B cell (primary cell): ENCODE data around the gene NEUROD1. TPM values are rescaled to one million over a fixed set of nuclear protein-coding genes. Genes with fewer than 3 reads are reported as not detected.

ENCODE experiments used
- ATAC-seq: fragments of 200-7000 bp; cut with Tn5 transposase; one replicate; pipeline ENCODE4 v1.10.0; 2021; ENCODE audit warnings: low read depth, mild to moderate bottlenecking, moderate number of reproducible peaks, moderate library complexity
- CTCF ChIA-PET: fragments of 350-600 bp; sonication (Branson Sonifier 250); formaldehyde crosslinking; loops from one replicate; lab custom pipeline; 2021; ENCODE audit warnings: antibody characterized with exemption, inconsistent platforms; lab: Charles Lee
- POLR2A ChIA-PET: fragments of 350-600 bp; sonication (Branson Sonifier 250); formaldehyde crosslinking; loops from one replicate; lab custom pipeline; 2021; ENCODE audit warnings: antibody characterized with exemption; lab: Charles Lee
- DNase-seq: peaks from one replicate; pipeline ENCODE4 v3.0.0; 2013
- H2AFZ ChIP-seq: 2 replicates; pipeline ENCODE4 v1.6.1; 2012; ENCODE audit warnings: mild to moderate bottlenecking, low read depth, low read length; ENCODE audit not compliant: insufficient read depth, poor library complexity, severe bottlenecking
- H3K27ac ChIP-seq, 2 donors: 1 replicate in 1 of 2; 2 replicates in 1 of 2; pipeline ENCODE4 v1.5.1; 2012 to 2013; ENCODE audit warnings: low read length in 2 of 2, mild to moderate bottlenecking in 2 of 2, moderate library complexity in 1 of 2
- H3K27me3 ChIP-seq, 4 experiments: fragments of 200-600 bp in 1 of 4; sonication (generic) in 1 of 4; replicated peaks in 1 of 4; 1 replicate in 2 of 4; 2 replicates in 2 of 4; pipeline versions ENCODE4 v1.6.1 to v1.7.0; 2013 to 2016; ENCODE audit warnings: low read length in 3 of 4, mild to moderate bottlenecking in 2 of 4, mixed read lengths in 1 of 4, moderate library complexity in 1 of 4; ENCODE audit not compliant: insufficient read depth in 4 of 4, control insufficient read depth in 3 of 4; ENCODE audit errors: control extremely low read depth in 1 of 4
- H3K36me3 ChIP-seq, 2 experiments: replicated peaks in 1 of 2; 1 replicate in 1 of 2; 2 replicates in 1 of 2; pipeline versions ENCODE4 v1.6.1 to v1.7.1; 2013; ENCODE audit warnings: low read length in 1 of 2; ENCODE audit not compliant: insufficient read depth in 2 of 2, control insufficient read depth in 1 of 2; ENCODE audit errors: control extremely low read depth in 1 of 2, extremely low read depth in 1 of 2
- H3K4me1 ChIP-seq, 2 donors: fragments of 200-600 bp in 1 of 2; sonication (generic) in 1 of 2; 1 replicate in 1 of 2; 2 replicates in 1 of 2; pipeline versions ENCODE4 v1.5.1 to v1.6.1; 2013 to 2017; ENCODE audit warnings: low read length in 2 of 2; ENCODE audit not compliant: control insufficient read depth in 2 of 2, insufficient read depth in 2 of 2
- H3K4me2 ChIP-seq: replicated peaks from 2 replicates; pipeline ENCODE3; 2012; ENCODE audit warnings: mild to moderate bottlenecking, low read depth, low read length; ENCODE audit not compliant: poor library complexity, severe bottlenecking
- H3K4me3 ChIP-seq, 5 experiments: fragments of 200-600 bp in 1 of 5; sonication (generic) in 1 of 5; 1 replicate in 3 of 5; 2 replicates in 2 of 5; pipeline versions ENCODE4 v1.5.1 to v1.7.0; 2011 to 2016; ENCODE audit warnings: low read length in 4 of 5, mild to moderate bottlenecking in 4 of 5, low read depth in 2 of 5, control low read depth in 1 of 5, moderate library complexity in 1 of 5; ENCODE audit not compliant: insufficient read depth in 1 of 5; ENCODE audit errors: control extremely low read depth in 1 of 5, extremely low read depth in 1 of 5
- H3K79me2 ChIP-seq: fragments of 200-600 bp; sonication (generic); one replicate; pipeline ENCODE4 v1.6.0; 2016; ENCODE audit warnings: low read length; ENCODE audit not compliant: control insufficient read depth, insufficient read depth
- H3K9ac ChIP-seq: fragments of 200-600 bp; sonication (generic); 2 replicates; pipeline ENCODE4 v1.6.1; 2017; ENCODE audit warnings: mild to moderate bottlenecking, low read length, moderate library complexity
- H3K9me3 ChIP-seq, 3 donors: one replicate each; pipeline versions ENCODE4 v1.6.1 to v1.7.1; 2013; ENCODE audit warnings: low read length in 2 of 3; ENCODE audit not compliant: control insufficient read depth in 2 of 3, insufficient read depth in 1 of 3; ENCODE audit errors: control extremely low read depth in 1 of 3
- H4K20me1 ChIP-seq: 2 replicates; pipeline ENCODE4 v1.6.0; 2012; ENCODE audit warnings: mild to moderate bottlenecking, low read length; ENCODE audit not compliant: insufficient read depth, control insufficient read depth, poor library complexity, severe bottlenecking
- H3K27ac Mint-ChIP-seq: one replicate; pipeline ENCODE4 v1.8.0; 2021; ENCODE audit warnings: mixed read lengths
- H3K27me3 Mint-ChIP-seq: one replicate; pipeline ENCODE4 v1.8.0; 2021; ENCODE audit warnings: mixed read lengths
- H3K4me1 Mint-ChIP-seq: one replicate; pipeline ENCODE4 v1.8.0; 2021; ENCODE audit warnings: mixed read lengths
- H3K4me3 Mint-ChIP-seq: one replicate; pipeline ENCODE4 v1.8.0; 2021; ENCODE audit warnings: mixed read lengths
- H3K9me3 Mint-ChIP-seq: one replicate; pipeline ENCODE4 v1.8.0; 2022; ENCODE audit warnings: mixed read lengths; ENCODE audit not compliant: insufficient read depth
- EZH2 ChIP-seq: IDR thresholded peaks from 2 replicates; pipeline ENCODE4 v1.6.1; 2012; ENCODE audit warnings: borderline replicate concordance, low read depth, mild to moderate bottlenecking, moderate library complexity, low read length; ENCODE audit not compliant: insufficient read depth, poor library complexity, severe bottlenecking
- WGBS: methylation state at CpG from one replicate; pipeline ENCODE4 v1.1.5; 2013; ENCODE audit warnings: missing lambda C conversion rate; ENCODE audit not compliant: insufficient coverage; 5-methylcytosine and 5-hydroxymethylcytosine counted together
- intact Hi-C: fragments of 100-400 bp; cut with micrococcal nuclease; formaldehyde crosslinking; loops from one replicate; pipeline ENCODE4 v1.10.0; 2022
- polyA plus RNA-seq: library from polyadenylated mRNA; depleted of rRNA; stranded (reverse); fragments of >200 nt; gene quantifications from 2 replicates; pipeline ENCODE4 v1.2.3, GENCODE V29; 2012
- total RNA-seq, 2 donors: library from RNA; stranded (reverse); fragments of 120-200 nt in 1 of 2; gene quantifications; 1 replicate in 1 of 2; 2 replicates in 1 of 2; pipeline versions ENCODE4 v1.2.3 to v1.2.4, GENCODE V29; 2013 to 2022
- TF ChIP-seq, protein P1 (sequence below): fragments of 200-600 bp; IDR thresholded peaks from one replicate; pipeline ENCODE4 v1.8.0; 2022; ENCODE audit warnings: antibody characterized with exemption, mild to moderate bottlenecking

Gene NEUROD1
- total and polyA plus RNA-seq, 2 donors (not counting 1 experiment from before 2014, with no cell fraction given) = not detected

DNA sequence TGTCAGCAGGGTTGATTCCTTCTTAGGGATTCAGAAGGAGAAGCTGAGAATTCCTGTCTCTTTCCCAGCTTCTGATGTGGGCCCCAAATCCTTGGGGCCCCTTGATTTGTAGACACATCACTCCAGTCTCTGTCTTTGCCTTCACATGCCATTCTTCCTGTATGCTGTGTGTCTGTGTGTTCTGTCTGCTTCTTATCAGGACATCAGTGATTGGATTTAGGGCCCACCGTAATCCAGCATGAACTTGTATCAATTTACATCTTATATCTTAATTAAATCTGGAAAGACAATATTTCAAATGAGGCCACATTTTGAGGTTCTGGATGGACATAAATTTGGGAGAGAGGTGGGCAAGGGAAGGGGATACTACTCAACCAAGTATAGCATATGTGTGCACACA is 9.7 kb downstream of the NEUROD1 start:
- intact Hi-C loops = no loop called here
- H3K4me1 ChIP-seq = peaks cover 9 to 20% of the 10 kb centered on the region in 2 donors
- DNase-seq = no peak
- H3K9me3 ChIP-seq = peaks cover 0 to 5% (median 2%) of the 10 kb centered on the region in 3 donors
- Mint-ChIP-seq H3K4me3 (no peak overlapping the region), H3K27ac (no peak overlapping the region), H3K4me1 (peaks cover 23% of the 10 kb centered on the region), H3K27me3 (peaks cover 14% of the 10 kb centered on the region), H3K9me3 (peaks cover 8% of the 10 kb centered on the region)
- no peak overlapping the region for H3K4me3 ChIP-seq
- H3K27ac ChIP-seq = no peak overlapping the region
- H3K9ac ChIP-seq = no peak overlapping the region
- no peaks in the 10 kb centered on the region for H4K20me1 ChIP-seq
- H3K79me2 ChIP-seq = no peaks in the 10 kb centered on the region
- no CpG with 5 or more reads among the region's 1 CpG for WGBS
- TF ChIP-seq, protein P1, sequence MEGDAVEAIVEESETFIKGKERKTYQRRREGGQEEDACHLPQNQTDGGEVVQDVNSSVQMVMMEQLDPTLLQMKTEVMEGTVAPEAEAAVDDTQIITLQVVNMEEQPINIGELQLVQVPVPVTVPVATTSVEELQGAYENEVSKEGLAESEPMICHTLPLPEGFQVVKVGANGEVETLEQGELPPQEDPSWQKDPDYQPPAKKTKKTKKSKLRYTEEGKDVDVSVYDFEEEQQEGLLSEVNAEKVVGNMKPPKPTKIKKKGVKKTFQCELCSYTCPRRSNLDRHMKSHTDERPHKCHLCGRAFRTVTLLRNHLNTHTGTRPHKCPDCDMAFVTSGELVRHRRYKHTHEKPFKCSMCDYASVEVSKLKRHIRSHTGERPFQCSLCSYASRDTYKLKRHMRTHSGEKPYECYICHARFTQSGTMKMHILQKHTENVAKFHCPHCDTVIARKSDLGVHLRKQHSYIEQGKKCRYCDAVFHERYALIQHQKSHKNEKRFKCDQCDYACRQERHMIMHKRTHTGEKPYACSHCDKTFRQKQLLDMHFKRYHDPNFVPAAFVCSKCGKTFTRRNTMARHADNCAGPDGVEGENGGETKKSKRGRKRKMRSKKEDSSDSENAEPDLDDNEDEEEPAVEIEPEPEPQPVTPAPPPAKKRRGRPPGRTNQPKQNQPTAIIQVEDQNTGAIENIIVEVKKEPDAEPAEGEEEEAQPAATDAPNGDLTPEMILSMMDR = no peak
- TF ChIP-seq EZH2 = no peak
- ATAC-seq = no peak
- no peak overlapping the region for H3K4me2 ChIP-seq
- peaks cover 0 to 5% (median 4%) of the 10 kb centered on the region in 4 experiments for H3K27me3 ChIP-seq
- ChIA-PET POLR2A (no interaction called here), CTCF (no interaction called here)
- H2AFZ ChIP-seq = no peak overlapping the region
- no peaks in the 10 kb centered on the region for H3K36me3 ChIP-seq

DNA sequence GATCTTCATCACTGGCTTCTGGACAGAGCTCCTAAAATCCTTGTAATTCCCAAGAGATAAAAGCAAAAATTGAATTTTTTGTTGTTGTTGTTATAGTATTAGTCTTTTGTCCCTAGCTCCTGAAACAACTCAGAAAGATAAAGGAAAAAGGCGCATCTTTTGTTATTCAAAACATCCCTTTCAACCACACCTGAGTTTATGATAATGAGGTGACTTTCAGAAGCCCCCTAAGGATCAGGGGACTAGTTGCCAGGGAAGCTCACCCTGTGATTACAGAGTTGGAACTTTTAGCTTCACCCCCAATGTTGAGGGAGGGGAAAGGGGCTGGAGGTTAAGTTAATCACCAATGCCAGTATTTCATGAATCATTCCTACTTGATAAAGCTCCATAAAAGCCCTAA is 13.1 kb downstream of the NEUROD1 start:
- H3K27me3 Mint-ChIP-seq = peaks cover 17% of the 10 kb centered on the region
- intact Hi-C loops = no loop called here
- Histone ChIP-seq H3K27me3 (peaks cover 0 to 4% (median 0%) of the 10 kb centered on the region in 4 experiments), H3K79me2 (no peaks in the 10 kb centered on the region), H3K4me1 (peaks cover 0 to under 1% of the 10 kb centered on the region in 2 donors), H3K27ac (no peak overlapping the region), H3K9me3 (peaks cover 0 to 5% (median 2%) of the 10 kb centered on the region in 3 donors), H3K4me2 (no peak overlapping the region), H3K36me3 (no peaks in the 10 kb centered on the region), H3K4me3 (no peak overlapping the region), H2AFZ (no peak overlapping the region), H4K20me1 (no peaks in the 10 kb centered on the region), H3K9ac (no peak overlapping the region)
- ChIA-PET POLR2A (no interaction called here), CTCF (interaction anchor here (1.5 kb wide), 1 partner anchor 9 kb away, joined by 3 read pairs; no protein-coding TSS in a partner anchor)
- DNase-seq (no peak), ATAC-seq (no peak)
- no CpG with 5 or more reads among the region's 1 CpG for WGBS
- H3K4me3 Mint-ChIP-seq = no peak overlapping the region
- TF ChIP-seq EZH2 = no peak
- TF ChIP-seq, protein P1 = no peak
- H3K27ac Mint-ChIP-seq = no peak overlapping the region
- peaks cover under 1% of the 10 kb centered on the region for H3K4me1 Mint-ChIP-seq
- peaks cover 9% of the 10 kb centered on the region for H3K9me3 Mint-ChIP-seq
